Measurements from ENCODE around the gene SLC13A5. TPM values are rescaled to one million over a fixed set of nuclear protein-coding genes. Genes with fewer than 3 reads are reported as not detected.
"Not testable (repeated sequence)": the region's sequence is repeated elsewhere in the genome, so short reads cannot be mapped to it uniquely, and the experiment has no call there.

Gene SLC13A5
- total and polyA plus RNA-seq, 2 donors: 0.05 to 0.14 TPM

DNA sequence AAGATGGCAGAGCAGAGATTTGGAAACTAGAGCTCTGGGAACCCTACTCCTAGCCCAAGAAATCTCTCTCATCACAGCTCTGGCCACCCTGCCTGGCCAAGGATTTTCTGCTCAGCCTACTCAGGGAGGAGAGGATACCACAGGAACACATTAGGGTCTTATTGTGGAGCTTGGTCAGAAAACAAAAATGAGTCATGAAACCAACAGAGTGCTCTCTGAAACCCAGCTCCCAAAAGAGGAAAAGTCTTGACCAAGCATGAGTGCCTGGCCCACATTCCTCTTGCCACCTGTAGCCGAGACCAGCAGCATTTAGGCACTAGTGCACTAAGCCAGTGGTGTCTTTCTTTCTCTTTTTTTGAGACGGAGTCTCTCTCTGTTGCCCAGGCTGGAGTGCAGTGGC, 18.1 kb downstream of the SLC13A5 start:
- WGBS: 90% methylated on average over 2 of the region's 2 CpGs
- peaks cover 0 to 10% of the 10 kb centered on the region in 2 donors for H3K27me3 ChIP-seq (ENCODE audit: control insufficient read depth in 2 of 2, insufficient read depth in 1 of 2, low read length in 1 of 2)

DNA sequence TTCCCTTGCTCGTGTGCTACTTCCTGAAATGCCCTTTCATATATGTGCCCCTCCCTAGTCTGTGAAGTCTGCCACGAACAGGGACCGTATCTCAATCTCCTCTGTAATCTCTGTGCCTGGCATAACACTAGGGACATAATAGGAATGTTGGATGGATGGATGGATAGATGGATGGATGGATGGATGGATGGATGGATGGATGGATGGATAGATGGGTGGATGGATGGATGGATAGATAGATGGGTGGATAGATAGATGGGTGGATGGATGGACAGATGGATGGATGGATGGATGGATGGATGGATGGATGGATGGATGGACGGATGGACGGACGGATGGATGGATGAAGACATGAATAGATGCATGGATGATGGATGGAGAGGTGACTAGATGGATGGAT, 21.2 kb downstream of the SLC13A5 start:
- H3K4me1 ChIP-seq (ENCODE audit: control insufficient read depth in 2 of 2, insufficient read depth in 2 of 2, low read length in 2 of 2); H3K4me3 ChIP-seq (ENCODE audit: low read length in 2 of 2); DNase-seq (ENCODE audit: low read depth in 6 of 9, low spot score in 9 of 9); H3K27ac ChIP-seq (ENCODE audit: low read depth in 1 of 2, low read length in 1 of 2); H3K9me3 ChIP-seq (ENCODE audit: control insufficient read depth in 2 of 2, insufficient read depth in 1 of 2, low read length in 1 of 2); H3K36me3 ChIP-seq (ENCODE audit: control insufficient read depth in 2 of 2, insufficient read depth in 2 of 2, low read length in 1 of 2): not testable (repeated sequence)
- 61% methylated on average over 6 of the region's 6 CpGs for WGBS
- peaks cover 0 to 12% of the 10 kb centered on the region in 2 donors for H3K27me3 ChIP-seq (ENCODE audit: control insufficient read depth in 2 of 2, insufficient read depth in 1 of 2, low read length in 1 of 2)

More for the DNA sequence above, 18.1 kb downstream of the SLC13A5 start:
- Histone ChIP-seq H3K27ac (ENCODE audit: low read depth in 1 of 2, low read length in 1 of 2) (no peak overlapping the region), H3K36me3 (ENCODE audit: control insufficient read depth in 2 of 2, insufficient read depth in 2 of 2, low read length in 1 of 2) (no peaks in the 10 kb centered on the region), H3K9me3 (ENCODE audit: control insufficient read depth in 2 of 2, insufficient read depth in 1 of 2, low read length in 1 of 2) (no peaks in the 10 kb centered on the region), H3K4me3 (ENCODE audit: low read length in 2 of 2) (no peak overlapping the region), H3K4me1 (ENCODE audit: control insufficient read depth in 2 of 2, insufficient read depth in 2 of 2, low read length in 2 of 2) (no peaks in the 10 kb centered on the region)
- DNase-seq (ENCODE audit: low read depth in 6 of 9, low spot score in 9 of 9): no peak

DNA sequence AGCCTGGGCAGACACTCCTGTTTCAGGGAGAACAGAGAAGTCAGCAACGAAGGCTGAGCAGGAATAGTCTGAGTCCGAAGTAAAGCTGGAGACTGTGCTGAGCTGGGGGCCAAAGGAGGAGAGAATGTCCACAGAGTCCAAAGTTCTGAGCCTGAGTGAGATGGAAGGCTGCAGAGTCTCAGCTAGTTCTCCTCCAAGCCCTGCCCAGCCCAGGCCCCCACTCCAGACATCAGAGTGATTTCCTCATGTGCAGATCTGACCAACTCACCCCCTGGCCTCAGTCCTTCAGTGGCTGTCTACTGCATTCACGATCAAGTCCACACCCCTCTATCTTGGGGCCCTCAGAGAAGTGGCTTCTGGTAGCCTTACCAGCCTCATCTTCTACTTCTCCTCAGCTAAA, 21.6 kb downstream of the SLC13A5 start:
- Histone ChIP-seq H3K4me1 (ENCODE audit: control insufficient read depth in 2 of 2, insufficient read depth in 2 of 2, low read length in 2 of 2) (no peaks in the 10 kb centered on the region), H3K36me3 (ENCODE audit: control insufficient read depth in 2 of 2, insufficient read depth in 2 of 2, low read length in 1 of 2) (no peaks in the 10 kb centered on the region), H3K27ac (ENCODE audit: low read depth in 1 of 2, low read length in 1 of 2) (no peak overlapping the region), H3K27me3 (ENCODE audit: control insufficient read depth in 2 of 2, insufficient read depth in 1 of 2, low read length in 1 of 2) (peaks cover 0 to 11% of the 10 kb centered on the region in 2 donors), H3K4me3 (ENCODE audit: low read length in 2 of 2) (no peak overlapping the region), H3K9me3 (ENCODE audit: control insufficient read depth in 2 of 2, insufficient read depth in 1 of 2, low read length in 1 of 2) (no peaks in the 10 kb centered on the region)
- whole genome bisulfite sequencing: 91% methylated on average over 3 of the region's 3 CpGs
- no peak for DNase-seq (ENCODE audit: low read depth in 6 of 9, low spot score in 9 of 9)

DNA sequence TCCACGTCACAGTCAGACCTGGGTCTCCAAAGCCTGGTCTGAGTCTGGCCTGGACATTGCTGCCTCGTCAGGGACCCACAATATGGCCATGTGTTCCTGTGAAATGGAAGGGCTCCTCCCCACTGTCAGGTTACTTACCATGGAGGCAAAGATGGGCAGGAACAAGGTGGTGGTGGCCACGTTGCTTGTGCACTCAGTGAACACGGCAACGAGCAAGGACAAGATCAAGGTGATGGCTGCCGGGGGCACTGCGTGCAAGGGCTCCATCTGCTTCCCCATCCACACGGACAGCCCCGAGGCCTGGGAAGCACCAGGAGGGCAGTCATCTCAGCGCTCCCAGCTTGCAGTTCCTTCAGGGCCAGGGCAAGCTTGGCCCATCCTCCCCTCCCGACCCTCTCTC, 22.5 kb downstream of the SLC13A5 start:
- H3K27me3 ChIP-seq (ENCODE audit: control insufficient read depth in 2 of 2, insufficient read depth in 1 of 2, low read length in 1 of 2): peaks cover 0 to 9% of the 10 kb centered on the region in 2 donors
- H3K27ac ChIP-seq (ENCODE audit: low read depth in 1 of 2, low read length in 1 of 2): no peak overlapping the region
- H3K9me3 ChIP-seq (ENCODE audit: control insufficient read depth in 2 of 2, insufficient read depth in 1 of 2, low read length in 1 of 2): no peaks in the 10 kb centered on the region
- H3K4me1 ChIP-seq (ENCODE audit: control insufficient read depth in 2 of 2, insufficient read depth in 2 of 2, low read length in 2 of 2): no peaks in the 10 kb centered on the region
- H3K36me3 ChIP-seq (ENCODE audit: control insufficient read depth in 2 of 2, insufficient read depth in 2 of 2, low read length in 1 of 2): no peaks in the 10 kb centered on the region
- WGBS: 89% methylated on average over 11 of the region's 11 CpGs
- no peak overlapping the region for H3K4me3 ChIP-seq (ENCODE audit: low read length in 2 of 2)
- DNase-seq (ENCODE audit: low read depth in 6 of 9, low spot score in 9 of 9): no peak

DNA sequence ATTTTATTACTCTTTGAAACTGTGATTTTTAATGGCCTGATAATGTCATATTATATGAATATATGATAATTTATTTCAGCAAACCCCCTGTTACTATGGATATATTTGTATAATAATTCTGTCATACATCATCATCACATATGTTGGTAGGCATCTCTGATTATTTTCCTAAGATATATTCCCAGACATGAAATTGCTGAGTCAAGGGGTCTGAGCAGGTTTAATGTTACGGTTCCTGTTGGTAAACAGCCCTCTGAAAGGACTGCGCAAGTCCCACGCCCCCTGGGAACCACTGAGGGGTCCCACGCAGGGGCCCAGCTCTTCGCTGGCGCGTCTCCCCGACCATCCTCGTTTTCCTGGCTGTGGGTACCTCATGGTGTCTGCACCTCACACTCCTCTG, 24.2 kb downstream of the SLC13A5 start:
- Histone ChIP-seq H3K36me3 (ENCODE audit: control insufficient read depth in 2 of 2, insufficient read depth in 2 of 2, low read length in 1 of 2) (no peaks in the 10 kb centered on the region), H3K4me3 (ENCODE audit: low read length in 2 of 2) (no peak overlapping the region), H3K9me3 (ENCODE audit: control insufficient read depth in 2 of 2, insufficient read depth in 1 of 2, low read length in 1 of 2) (no peaks in the 10 kb centered on the region), H3K4me1 (ENCODE audit: control insufficient read depth in 2 of 2, insufficient read depth in 2 of 2, low read length in 2 of 2) (no peaks in the 10 kb centered on the region), H3K27ac (ENCODE audit: low read depth in 1 of 2, low read length in 1 of 2) (no peak overlapping the region), H3K27me3 (ENCODE audit: control insufficient read depth in 2 of 2, insufficient read depth in 1 of 2, low read length in 1 of 2) (peaks cover 0 to 12% of the 10 kb centered on the region in 2 donors)
- no peak for DNase-seq (ENCODE audit: low read depth in 6 of 9, low spot score in 9 of 9)
- 87% methylated on average over 9 of the region's 9 CpGs for WGBS

DNA sequence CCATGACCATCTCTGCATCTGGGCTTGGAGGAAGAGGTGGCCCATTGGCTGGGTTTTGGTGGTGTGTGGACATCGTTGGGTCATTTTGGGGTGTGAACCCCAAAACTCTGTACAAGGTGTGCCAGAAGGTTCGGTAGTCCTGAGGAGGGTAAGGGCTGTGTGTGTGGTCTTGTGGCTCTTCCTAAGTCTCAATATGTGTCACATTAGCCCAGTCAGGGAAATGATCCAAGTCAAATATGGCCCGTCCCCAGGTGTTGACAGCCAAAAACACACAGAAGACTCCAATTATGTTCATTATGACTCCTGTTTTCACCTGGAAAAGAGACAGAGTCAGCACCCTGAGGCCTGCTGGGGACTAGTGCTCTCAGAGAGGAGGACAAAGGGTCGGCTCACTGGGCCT, 27.1 kb downstream of the SLC13A5 start:
- Histone ChIP-seq H3K4me3 (ENCODE audit: low read length in 2 of 2) (no peak overlapping the region), H3K27ac (ENCODE audit: low read depth in 1 of 2, low read length in 1 of 2) (no peak overlapping the region), H3K27me3 (ENCODE audit: control insufficient read depth in 2 of 2, insufficient read depth in 1 of 2, low read length in 1 of 2) (peaks cover 0 to 19% of the 10 kb centered on the region in 2 donors), H3K4me1 (ENCODE audit: control insufficient read depth in 2 of 2, insufficient read depth in 2 of 2, low read length in 2 of 2) (no peaks in the 10 kb centered on the region), H3K9me3 (ENCODE audit: control insufficient read depth in 2 of 2, insufficient read depth in 1 of 2, low read length in 1 of 2) (no peaks in the 10 kb centered on the region), H3K36me3 (ENCODE audit: control insufficient read depth in 2 of 2, insufficient read depth in 2 of 2, low read length in 1 of 2) (no peaks in the 10 kb centered on the region)
- DNase-seq (ENCODE audit: low read depth in 6 of 9, low spot score in 9 of 9): no peak
- 92% methylated on average over 4 of the region's 4 CpGs for WGBS

DNA sequence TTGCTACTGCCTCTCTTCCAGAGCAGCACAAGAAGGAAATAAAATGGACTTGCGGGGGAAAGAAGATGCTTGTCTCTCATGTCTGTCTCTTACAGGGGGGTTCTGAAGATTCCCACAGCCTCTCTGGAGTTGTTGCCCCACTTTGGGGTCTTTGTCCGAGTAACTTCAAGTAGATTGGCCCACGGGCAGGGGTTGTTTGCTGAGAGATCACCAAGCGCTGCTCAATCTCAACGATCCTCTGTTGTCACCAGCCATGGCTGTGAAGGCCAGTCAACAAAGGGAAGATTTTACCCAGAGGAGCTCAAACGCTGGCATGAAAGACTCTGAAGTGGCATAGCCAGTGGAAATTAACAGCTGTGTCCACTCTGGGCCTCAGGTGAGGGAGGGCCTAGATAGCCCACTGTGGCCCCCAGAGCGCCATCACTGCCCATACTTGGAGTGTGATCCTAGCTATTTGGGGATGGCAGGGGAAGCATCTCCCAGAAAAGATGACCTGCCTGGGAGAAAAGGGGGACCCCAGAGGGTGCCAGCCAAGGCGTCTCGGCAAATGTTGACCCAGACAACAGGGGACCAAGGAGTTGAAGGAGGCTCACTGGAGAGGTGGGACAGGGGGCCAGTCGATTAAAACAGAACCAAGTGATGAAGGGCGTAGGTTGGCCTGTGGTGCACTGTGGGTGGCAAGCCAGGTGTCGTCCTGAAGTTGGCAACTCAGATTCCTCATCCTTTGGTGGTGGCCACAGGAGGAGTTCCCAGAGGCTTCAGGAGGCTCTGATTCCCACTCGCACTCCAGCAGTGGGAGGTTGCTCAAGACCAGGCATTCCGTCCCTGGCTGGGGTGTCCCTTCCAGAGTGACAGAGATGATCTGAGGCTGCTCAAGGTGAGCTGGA, 28.0 kb downstream of the SLC13A5 start:
- Histone ChIP-seq H3K36me3 (ENCODE audit: control insufficient read depth in 2 of 2, insufficient read depth in 2 of 2, low read length in 1 of 2) (no peaks in the 10 kb centered on the region), H3K27me3 (ENCODE audit: control insufficient read depth in 2 of 2, insufficient read depth in 1 of 2, low read length in 1 of 2) (peaks cover 0 to 21% of the 10 kb centered on the region in 2 donors), H3K4me3 (ENCODE audit: low read length in 2 of 2) (no peak overlapping the region), H3K27ac (ENCODE audit: low read depth in 1 of 2, low read length in 1 of 2) (no peak overlapping the region), H3K4me1 (ENCODE audit: control insufficient read depth in 2 of 2, insufficient read depth in 2 of 2, low read length in 2 of 2) (no peaks in the 10 kb centered on the region), H3K9me3 (ENCODE audit: control insufficient read depth in 2 of 2, insufficient read depth in 1 of 2, low read length in 1 of 2) (no peaks in the 10 kb centered on the region)
- WGBS: 96% methylated on average over 14 of the region's 14 CpGs
- DNase-seq (ENCODE audit: low read depth in 6 of 9, low spot score in 9 of 9): no peak

DNA sequence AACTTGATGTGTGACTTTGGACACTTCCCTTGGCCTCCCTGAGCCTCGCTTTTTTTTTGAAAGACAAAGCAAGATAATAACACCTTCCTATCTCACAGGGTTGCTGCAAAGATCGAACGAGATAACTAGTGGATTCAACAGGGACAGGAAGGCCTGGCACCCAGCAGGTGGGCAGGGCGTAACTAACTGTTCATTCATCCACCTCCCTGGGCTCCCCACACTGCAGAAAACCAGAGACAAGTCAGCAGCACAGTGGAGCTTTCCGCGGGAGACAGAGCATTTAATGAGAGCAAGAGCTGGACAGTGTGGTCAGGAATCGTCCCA, 28.7 kb downstream of the SLC13A5 start:
- no peaks in the 10 kb centered on the region for H3K36me3 ChIP-seq (ENCODE audit: control insufficient read depth in 2 of 2, insufficient read depth in 2 of 2, low read length in 1 of 2)
- 79% methylated on average over 7 of the region's 7 CpGs for WGBS

DNA sequence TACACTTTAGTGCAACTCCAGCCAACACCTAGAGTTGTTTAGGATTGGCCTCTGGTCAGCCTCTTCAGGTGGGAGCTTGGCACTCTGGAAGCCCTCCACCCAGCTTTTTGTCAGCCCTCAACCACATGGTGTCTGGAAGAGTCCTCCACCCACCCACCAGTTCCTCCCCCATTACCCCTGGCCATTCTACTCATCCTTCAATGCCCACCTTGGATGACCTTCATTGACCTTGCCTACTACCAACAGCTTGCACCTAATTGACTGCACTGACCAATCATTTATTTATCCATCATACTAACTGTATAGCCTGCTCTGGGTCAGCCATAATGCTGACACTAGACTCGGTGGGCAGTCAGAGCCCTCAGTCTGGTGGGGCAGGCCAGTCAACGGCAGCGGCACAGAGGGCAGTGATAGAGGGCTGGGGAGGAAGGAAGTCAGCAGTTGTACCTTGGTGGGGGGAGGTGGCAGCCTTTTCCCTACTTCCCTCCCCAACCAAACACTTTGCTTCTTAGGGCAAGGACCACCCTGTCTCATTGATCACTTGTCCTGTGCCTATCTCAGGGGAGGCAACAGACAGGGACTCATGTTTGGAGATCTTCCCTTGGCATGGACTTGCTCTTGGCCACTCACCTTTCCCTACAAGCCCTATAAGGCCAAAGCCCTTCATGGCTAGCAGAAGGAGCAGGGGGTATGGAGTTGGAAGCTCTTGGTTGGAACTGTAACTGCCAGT, 29.3 kb downstream of the SLC13A5 start:
- no peak for DNase-seq (ENCODE audit: low read depth in 6 of 9, low spot score in 9 of 9)
- Histone ChIP-seq H3K27ac (ENCODE audit: low read depth in 1 of 2, low read length in 1 of 2) (no peak overlapping the region), H3K4me1 (ENCODE audit: control insufficient read depth in 2 of 2, insufficient read depth in 2 of 2, low read length in 2 of 2) (no peaks in the 10 kb centered on the region), H3K9me3 (ENCODE audit: control insufficient read depth in 2 of 2, insufficient read depth in 1 of 2, low read length in 1 of 2) (no peaks in the 10 kb centered on the region), H3K4me3 (ENCODE audit: low read length in 2 of 2) (no peak overlapping the region), H3K36me3 (ENCODE audit: control insufficient read depth in 2 of 2, insufficient read depth in 2 of 2, low read length in 1 of 2) (no peaks in the 10 kb centered on the region), H3K27me3 (ENCODE audit: control insufficient read depth in 2 of 2, insufficient read depth in 1 of 2, low read length in 1 of 2) (peaks cover 0 to 20% of the 10 kb centered on the region in 2 donors)
- WGBS: 88% methylated on average over 3 of the region's 3 CpGs

More for the DNA sequence above, 28.7 kb downstream of the SLC13A5 start:
- no peak for DNase-seq (ENCODE audit: low read depth in 6 of 9, low spot score in 9 of 9)
- peaks cover 0 to 22% of the 10 kb centered on the region in 2 donors for H3K27me3 ChIP-seq (ENCODE audit: control insufficient read depth in 2 of 2, insufficient read depth in 1 of 2, low read length in 1 of 2)
- no peaks in the 10 kb centered on the region for H3K4me1 ChIP-seq (ENCODE audit: control insufficient read depth in 2 of 2, insufficient read depth in 2 of 2, low read length in 2 of 2)
- H3K4me3 ChIP-seq (ENCODE audit: low read length in 2 of 2): no peak overlapping the region
- H3K27ac ChIP-seq (ENCODE audit: low read depth in 1 of 2, low read length in 1 of 2): no peak overlapping the region
- no peaks in the 10 kb centered on the region for H3K9me3 ChIP-seq (ENCODE audit: control insufficient read depth in 2 of 2, insufficient read depth in 1 of 2, low read length in 1 of 2)

Data from thymus (tissue), 11 donors.